Esophagus muscularis mucosa (tissue), 4 donors: ENCODE measurements around the gene BAIAP2.

Source experiments
- CTCF ChIP-seq, 3 experiments: fragments of 200-600 bp in 2 of 3; fragments of 450-650 bp in 1 of 3; sonication (generic) in 2 of 3; IDR thresholded peaks; one replicate each; pipeline ENCODE4 v1.5.1; 2017 to 2019; ENCODE audit warnings: antibody characterized with exemption in 3 of 3, mild to moderate bottlenecking in 2 of 3, moderate library complexity in 1 of 3
- EP300 ChIP-seq: sonication (generic); formaldehyde crosslinking; IDR thresholded peaks from one replicate; pipeline ENCODE4 v1.6.1; 2017; ENCODE audit warnings: antibody characterized with exemption
- POLR2A ChIP-seq: fragments of 450-650 bp; IDR thresholded peaks from one replicate; pipeline ENCODE4 v1.6.1; 2017; ENCODE audit warnings: antibody characterized with exemption, moderate library complexity, mild to moderate bottlenecking, low read depth
- POLR2AphosphoS5 ChIP-seq, 2 donors: sonication (generic); formaldehyde crosslinking; IDR thresholded peaks; one replicate each; pipeline ENCODE4 v1.6.1; 2017; ENCODE audit warnings: antibody characterized with exemption in 2 of 2

- TF ChIP-seq CTCF (IDR thresholded peaks at IDR 0.05) (no peak), POLR2AphosphoS5 (IDR thresholded peaks at IDR 0.05) (peak; percentile 71 to 81), EP300 (no peak), POLR2A (no peak)
These were observed 22.3 kb downstream of the BAIAP2 start for GRCh38 chr17:81057079-81057730.
